Skin epidermis (tissue), 12 donors: Measurements from ENCODE around the gene LDAH.

Experiments used
- H3K27ac ChIP-seq, 21 experiments: fragments of 200-600 bp; sonication (generic) in 11 of 21; one replicate each; pipeline ENCODE4 v1.5.0; 2020; ENCODE audit warnings: mild to moderate bottlenecking in 3 of 21, inconsistent platforms in 2 of 21, moderate library complexity in 2 of 21
- H3K4me3 ChIP-seq, 7 experiments: fragments of 200-600 bp; sonication (generic) in 2 of 7; one replicate each; pipeline ENCODE4 v1.5.0; 2020; ENCODE audit warnings: inconsistent platforms in 2 of 7, mild to moderate bottlenecking in 2 of 7, moderate library complexity in 1 of 7

LDAH gene

DNA sequence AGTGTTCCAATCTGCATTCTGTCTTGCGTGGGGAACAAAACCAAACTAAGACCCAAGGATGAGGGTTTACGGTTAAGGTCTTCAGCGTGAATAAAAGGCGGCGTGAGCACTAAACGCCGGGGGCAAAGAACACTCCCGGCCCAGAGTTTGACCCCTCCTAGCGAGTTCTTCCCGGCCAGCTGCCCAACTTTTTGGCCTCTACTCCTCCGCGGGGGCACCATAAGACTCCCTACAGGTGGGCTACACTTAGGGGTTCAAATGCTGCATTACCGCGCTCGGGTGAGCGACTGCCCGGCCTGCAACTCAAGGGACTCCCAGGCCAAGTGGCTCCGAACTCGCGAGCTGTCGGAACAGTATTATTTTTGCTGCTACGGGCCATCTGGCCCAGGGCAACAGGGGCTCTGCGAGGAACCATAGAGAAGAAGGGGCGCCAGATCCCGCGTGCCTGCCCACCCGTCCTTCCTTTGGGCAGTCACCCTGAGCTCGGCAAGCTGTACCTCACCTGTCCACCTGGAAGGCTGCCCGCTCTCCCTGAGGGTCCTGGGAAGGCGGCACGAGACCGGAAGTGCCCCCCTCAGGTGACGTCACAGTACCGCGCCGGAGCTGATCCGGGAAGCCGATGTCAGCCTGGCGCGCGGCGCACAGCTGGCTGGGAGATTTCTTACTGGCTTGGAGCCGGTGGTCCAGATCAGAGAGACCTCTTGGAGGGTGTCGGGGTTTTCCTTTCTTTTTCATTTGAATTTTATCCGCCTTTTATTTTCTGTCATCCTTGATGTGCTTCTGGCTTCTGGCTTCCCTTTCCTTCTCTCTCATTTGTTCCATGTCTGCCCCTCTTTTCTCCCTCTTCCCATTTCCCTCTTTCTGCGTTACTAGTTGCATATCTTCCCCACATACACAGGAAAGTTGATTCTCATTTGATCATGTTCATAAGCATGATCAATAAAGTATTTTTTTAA, at the start of gene LDAH:
Gene LDAH (minus strand): TSS at position 567 of the 956 bp plus-strand sequence. CDS start 21,638 bp downstream, outside the sequence.
- H3K4me3 ChIP-seq = peak within 1 kb of the TSS; percentile 55 to 91 (median 85)
- H3K27ac ChIP-seq = peak within 1 kb of the TSS; percentile 68 to 98 (median 92)

GRCh38 chr2:20868377-20868776, 45.5 kb upstream of the LDAH start:
- Histone ChIP-seq H3K4me3 (no peak overlapping the region), H3K27ac (no peak overlapping the region)

DNA sequence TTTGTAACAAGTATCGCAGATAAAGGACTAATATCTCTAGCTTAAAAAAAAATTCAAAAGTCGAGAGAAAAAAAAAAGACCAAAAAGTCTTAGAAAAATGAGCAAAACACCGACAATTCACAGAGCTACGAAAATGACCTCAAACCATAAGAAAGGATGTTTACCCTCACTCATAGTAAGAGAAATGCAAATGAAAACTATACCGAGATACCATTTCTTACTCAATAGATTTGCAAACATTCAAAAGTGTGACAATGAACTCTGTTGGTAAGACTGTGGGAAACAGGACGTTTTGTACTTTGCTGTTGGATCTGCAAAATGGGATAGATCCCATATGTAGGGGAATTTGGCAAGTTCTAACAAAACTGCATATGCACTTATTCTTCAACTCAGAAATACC, 39.9 kb upstream of the LDAH start:
- H3K4me3 ChIP-seq = no peak overlapping the region
- no peak overlapping the region for H3K27ac ChIP-seq

GRCh38 chr2:20855456-20855855, 32.6 kb upstream of the LDAH start:
- H3K27ac ChIP-seq = no peak overlapping the region
- no peak overlapping the region for H3K4me3 ChIP-seq

- Histone ChIP-seq H3K4me3 (no peak overlapping the region), H3K27ac (no peak overlapping the region)
Observed at GRCh38 chr2:20852670-20853069, 29.8 kb upstream of the LDAH start.

GRCh38 chr2:20852139-20852538, 29.2 kb upstream of the LDAH start:
- H3K27ac ChIP-seq = no peak overlapping the region
- H3K4me3 ChIP-seq = no peak overlapping the region

DNA sequence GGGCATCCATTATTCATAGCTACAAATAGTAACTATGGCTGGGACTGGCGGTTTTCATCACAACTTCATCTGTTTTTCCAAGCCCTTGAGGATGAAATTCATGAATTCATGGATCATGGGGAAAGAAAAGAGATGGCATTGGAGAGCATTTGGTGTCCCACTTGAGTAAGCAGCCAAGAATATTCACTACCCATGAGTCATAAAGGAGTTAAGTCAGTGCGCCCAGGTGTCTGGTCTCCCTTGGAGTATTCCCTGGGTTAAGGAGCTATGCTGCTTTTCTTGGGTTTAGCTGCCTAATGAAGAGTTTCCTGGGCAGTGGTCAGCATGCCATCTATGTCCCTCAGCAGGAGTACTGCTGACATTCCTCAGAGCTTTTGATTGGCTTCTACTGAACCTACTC, 21.3 kb upstream of the LDAH start:
- no peak overlapping the region for H3K27ac ChIP-seq
- no peak overlapping the region for H3K4me3 ChIP-seq

GRCh38 chr2:20839052-20839451, 16.2 kb upstream of the LDAH start:
- no peak overlapping the region for H3K4me3 ChIP-seq
- H3K27ac ChIP-seq = no peak overlapping the region

- Histone ChIP-seq H3K27ac (no peak overlapping the region), H3K4me3 (no peak overlapping the region)
Observed at GRCh38 chr2:20838016-20838415, 15.1 kb upstream of the LDAH start.

DNA sequence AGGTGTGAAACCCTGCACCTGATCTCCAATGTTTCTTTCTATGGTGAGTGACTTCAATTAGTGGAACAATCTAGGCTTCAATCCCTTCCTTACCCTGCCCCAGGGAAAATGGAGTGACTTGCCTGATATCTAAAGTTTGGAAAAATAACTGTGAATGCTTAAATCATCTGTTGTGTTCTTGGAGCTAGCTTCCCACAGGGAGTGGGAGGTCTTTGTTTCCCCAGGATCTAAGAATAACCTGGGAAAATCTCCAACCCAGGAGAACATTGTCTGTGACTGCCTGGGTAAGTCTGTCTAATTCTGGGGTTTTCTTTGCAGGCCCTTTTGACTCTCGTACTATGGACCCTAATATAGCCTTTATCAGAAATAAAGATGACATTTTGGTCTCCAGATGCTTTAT, 13.6 kb upstream of the LDAH start:
- no peak overlapping the region for H3K4me3 ChIP-seq
- no peak overlapping the region for H3K27ac ChIP-seq

- H3K4me3 ChIP-seq = no peak overlapping the region
- H3K27ac ChIP-seq = no peak overlapping the region
Observed at GRCh38 chr2:20834331-20834730, 11.4 kb upstream of the LDAH start.

- no peak overlapping the region for H3K4me3 ChIP-seq
- H3K27ac ChIP-seq = no peak overlapping the region
Observed at GRCh38 chr2:20832606-20833005, 9.7 kb upstream of the LDAH start.

DNA sequence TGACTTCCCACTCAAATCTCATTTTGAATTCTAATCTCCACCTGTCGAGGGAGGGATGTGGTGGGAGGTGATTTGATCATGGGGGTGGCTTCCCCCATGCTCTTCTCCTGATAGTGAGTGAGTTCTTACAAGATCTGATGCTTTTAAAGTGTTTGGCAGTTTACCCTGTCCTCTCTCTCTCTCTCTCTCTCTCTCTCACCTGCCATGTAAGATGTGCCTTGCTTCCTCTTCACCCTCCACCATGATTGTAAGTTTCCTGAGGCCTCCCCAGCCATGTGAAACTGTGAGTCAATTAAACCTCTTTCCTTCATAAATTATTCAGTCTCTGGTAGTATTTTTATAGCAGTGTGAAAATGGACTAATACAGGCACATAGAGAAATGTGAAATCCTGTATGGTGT, 7.0 kb upstream of the LDAH start:
- no peak overlapping the region for H3K4me3 ChIP-seq
- no peak overlapping the region for H3K27ac ChIP-seq

- H3K4me3 ChIP-seq = no peak overlapping the region
- no peak overlapping the region for H3K27ac ChIP-seq
Observed at GRCh38 chr2:20823917-20824316, 1.0 kb upstream of the LDAH start.

- no peak overlapping the region for H3K4me3 ChIP-seq
Observed at GRCh38 chr2:20818820-20819219, 4.1 kb downstream of the LDAH start.

DNA sequence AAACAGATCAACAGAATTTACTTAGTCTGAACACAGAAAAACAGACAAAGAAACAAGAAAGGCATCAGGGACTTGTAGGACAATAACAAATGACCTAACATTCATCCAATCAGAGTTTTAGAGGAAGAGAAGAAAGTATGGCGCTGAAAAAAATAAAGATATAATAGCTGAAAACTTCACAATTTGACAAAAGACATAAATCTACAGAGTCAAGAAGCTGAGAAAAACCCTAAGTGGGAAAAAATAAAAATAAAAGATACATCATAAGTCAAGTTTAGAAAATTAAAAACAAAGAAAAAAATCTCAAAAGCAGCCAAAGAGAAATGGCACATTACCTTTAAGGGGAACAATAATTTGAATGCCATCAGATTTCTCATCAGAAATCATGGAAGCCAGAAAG, 7.7 kb downstream of the LDAH start:
- H3K27ac ChIP-seq = no peak overlapping the region

More at GRCh38 chr2:20818820-20819219, 4.1 kb downstream of the LDAH start:
- H3K27ac ChIP-seq = no peak overlapping the region

GRCh38 chr2:20812779-20813178, 10.1 kb downstream of the LDAH start:
- H3K27ac ChIP-seq = no peak overlapping the region
- H3K4me3 ChIP-seq = no peak overlapping the region

More for the DNA sequence above, 7.7 kb downstream of the LDAH start:
- no peak overlapping the region for H3K4me3 ChIP-seq

- Histone ChIP-seq H3K27ac (no peak overlapping the region), H3K4me3 (no peak overlapping the region)
Observed at GRCh38 chr2:20806286-20806685, 16.6 kb downstream of the LDAH start.

GRCh38 chr2:20803974-20804373, 18.9 kb downstream of the LDAH start:
- H3K4me3 ChIP-seq = no peak overlapping the region
- H3K27ac ChIP-seq = no peak overlapping the region

- Histone ChIP-seq H3K4me3 (no peak overlapping the region), H3K27ac (no peak overlapping the region)
Observed at GRCh38 chr2:20803226-20803682, 19.6 kb downstream of the LDAH start.

DNA sequence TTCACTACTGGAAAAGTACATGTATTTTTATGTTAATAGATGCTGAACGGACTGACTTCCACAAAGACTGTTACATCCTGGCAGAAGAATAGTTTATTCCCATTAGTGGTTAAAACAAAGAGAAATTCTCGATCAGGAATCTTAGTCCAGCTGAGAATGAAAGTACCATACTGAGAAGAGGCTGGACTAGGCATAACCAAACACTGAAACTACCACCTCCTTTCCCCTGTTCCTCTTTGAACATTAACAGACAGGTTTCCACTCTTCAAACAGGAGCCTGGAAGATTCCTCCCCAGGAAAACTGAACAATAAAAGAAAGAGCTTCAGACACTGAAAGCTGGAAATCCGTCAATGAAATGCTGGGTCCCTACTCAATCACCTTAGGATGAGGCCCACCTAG, 25.8 kb downstream of the LDAH start:
- no peak overlapping the region for H3K27ac ChIP-seq
- H3K4me3 ChIP-seq = no peak overlapping the region
